SK-N-SH (cell line): ENCODE data around the gene TIMM29.

ENCODE experiments used
- EP300 ChIP-seq, 2 experiments: IDR thresholded peaks; 2 replicates each; pipeline versions ENCODE4 v1.4.0 to v1.6.1; 2012; ENCODE audit warnings: borderline replicate concordance in 1 of 2, low read depth in 1 of 2, low read length in 1 of 2
- FOXM1 ChIP-seq: IDR thresholded peaks from 2 replicates; pipeline ENCODE4 v1.4.0; 2012; ENCODE audit warnings: low read depth, mild to moderate bottlenecking
- NRF1 ChIP-seq: IDR thresholded peaks from 2 replicates; pipeline ENCODE4 v1.6.1; 2012; ENCODE audit warnings: low read depth, mild to moderate bottlenecking, low read length
- RAD21 ChIP-seq: IDR thresholded peaks from 2 replicates; pipeline ENCODE4 v1.6.1; 2012; ENCODE audit warnings: mild to moderate bottlenecking, low read length
- TAF1 ChIP-seq: IDR thresholded peaks from 2 replicates; pipeline ENCODE4 v1.6.1; 2012; ENCODE audit warnings: low read depth, mild to moderate bottlenecking, low read length, moderate library complexity, borderline replicate concordance
- TCF12 ChIP-seq: IDR thresholded peaks from 2 replicates; pipeline ENCODE4 v1.4.0; 2012
- YY1 ChIP-seq: IDR thresholded peaks from 2 replicates; pipeline ENCODE4 v1.4.0; 2012; ENCODE audit warnings: low read depth, mild to moderate bottlenecking
- ZBTB33 ChIP-seq: IDR thresholded peaks from 2 replicates; pipeline ENCODE4 v1.4.0; 2012; ENCODE audit warnings: low read depth, borderline replicate concordance
- TF ChIP-seq, protein P1 (sequence below): fragments of 200-600 bp; sonication (generic); IDR thresholded peaks from 2 replicates; pipeline ENCODE4 v1.6.1; 2017; ENCODE audit warnings: antibody characterized with exemption, mild to moderate bottlenecking, moderate library complexity
- TF ChIP-seq, protein P2 (sequence below): fragments of 150-350 bp; IDR thresholded peaks from 2 replicates; pipeline ENCODE4 v1.6.1; 2016; ENCODE audit warnings: mild to moderate bottlenecking, low read depth, low read length
- TF ChIP-seq, protein P3 (sequence below): IDR thresholded peaks from 2 replicates; pipeline ENCODE4 v1.6.1; 2012; ENCODE audit warnings: mild to moderate bottlenecking, low read depth, low read length, moderate library complexity
- TF ChIP-seq, protein P4 (sequence below): IDR thresholded peaks from 2 replicates; pipeline ENCODE4 v1.4.0; 2012; ENCODE audit warnings: low read depth, borderline replicate concordance

DNA sequence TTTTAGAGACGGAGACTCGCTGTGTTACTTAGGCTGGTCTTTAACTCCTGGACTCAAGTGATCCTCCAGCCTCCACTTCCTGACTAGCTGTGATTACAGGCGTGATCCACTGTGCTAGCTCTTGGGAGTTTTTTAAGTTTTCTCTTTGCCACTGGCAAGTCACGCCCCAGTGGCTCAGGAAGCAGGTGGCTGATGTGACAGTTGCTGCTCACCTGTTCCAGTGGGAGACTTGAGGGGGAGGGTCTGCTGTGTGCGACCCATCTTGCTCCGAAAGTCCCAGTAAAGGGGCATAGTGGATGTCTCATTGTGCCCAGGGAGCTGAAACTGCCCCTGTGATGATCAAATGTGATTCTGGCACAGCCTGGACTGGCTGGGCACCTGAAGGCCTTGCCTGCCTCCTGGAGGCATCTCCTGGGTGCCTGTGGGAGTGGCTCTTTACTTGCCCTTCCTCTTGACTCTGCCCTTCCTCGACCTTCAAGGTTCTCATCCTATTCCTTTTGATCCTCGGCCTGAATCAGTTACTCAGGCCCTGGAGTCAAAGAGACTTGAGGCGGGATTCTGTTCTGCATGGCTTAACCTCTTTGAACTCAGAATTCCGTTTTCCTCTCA is 40.0 kb downstream of the TIMM29 start:
- TF ChIP-seq YY1, result no peak
- TF ChIP-seq TCF12, result no peak
- no peak for TF ChIP-seq TAF1
- TF ChIP-seq NRF1, result no peak
- no peak for TF ChIP-seq FOXM1
- TF ChIP-seq RAD21, result no peak
- no peak for TF ChIP-seq EP300 (IDR thresholded peaks at IDR 0.05; ENCODE audit: borderline replicate concordance in 1 of 2, low read depth in 1 of 2, low read length in 1 of 2)
- TF ChIP-seq ZBTB33, result no peak
- TF ChIP-seq, protein P1, sequence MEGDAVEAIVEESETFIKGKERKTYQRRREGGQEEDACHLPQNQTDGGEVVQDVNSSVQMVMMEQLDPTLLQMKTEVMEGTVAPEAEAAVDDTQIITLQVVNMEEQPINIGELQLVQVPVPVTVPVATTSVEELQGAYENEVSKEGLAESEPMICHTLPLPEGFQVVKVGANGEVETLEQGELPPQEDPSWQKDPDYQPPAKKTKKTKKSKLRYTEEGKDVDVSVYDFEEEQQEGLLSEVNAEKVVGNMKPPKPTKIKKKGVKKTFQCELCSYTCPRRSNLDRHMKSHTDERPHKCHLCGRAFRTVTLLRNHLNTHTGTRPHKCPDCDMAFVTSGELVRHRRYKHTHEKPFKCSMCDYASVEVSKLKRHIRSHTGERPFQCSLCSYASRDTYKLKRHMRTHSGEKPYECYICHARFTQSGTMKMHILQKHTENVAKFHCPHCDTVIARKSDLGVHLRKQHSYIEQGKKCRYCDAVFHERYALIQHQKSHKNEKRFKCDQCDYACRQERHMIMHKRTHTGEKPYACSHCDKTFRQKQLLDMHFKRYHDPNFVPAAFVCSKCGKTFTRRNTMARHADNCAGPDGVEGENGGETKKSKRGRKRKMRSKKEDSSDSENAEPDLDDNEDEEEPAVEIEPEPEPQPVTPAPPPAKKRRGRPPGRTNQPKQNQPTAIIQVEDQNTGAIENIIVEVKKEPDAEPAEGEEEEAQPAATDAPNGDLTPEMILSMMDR, result no peak
- TF ChIP-seq, protein P2, sequence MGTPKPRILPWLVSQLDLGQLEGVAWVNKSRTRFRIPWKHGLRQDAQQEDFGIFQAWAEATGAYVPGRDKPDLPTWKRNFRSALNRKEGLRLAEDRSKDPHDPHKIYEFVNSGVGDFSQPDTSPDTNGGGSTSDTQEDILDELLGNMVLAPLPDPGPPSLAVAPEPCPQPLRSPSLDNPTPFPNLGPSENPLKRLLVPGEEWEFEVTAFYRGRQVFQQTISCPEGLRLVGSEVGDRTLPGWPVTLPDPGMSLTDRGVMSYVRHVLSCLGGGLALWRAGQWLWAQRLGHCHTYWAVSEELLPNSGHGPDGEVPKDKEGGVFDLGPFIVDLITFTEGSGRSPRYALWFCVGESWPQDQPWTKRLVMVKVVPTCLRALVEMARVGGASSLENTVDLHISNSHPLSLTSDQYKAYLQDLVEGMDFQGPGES, result no peak
- TF ChIP-seq, protein P3, sequence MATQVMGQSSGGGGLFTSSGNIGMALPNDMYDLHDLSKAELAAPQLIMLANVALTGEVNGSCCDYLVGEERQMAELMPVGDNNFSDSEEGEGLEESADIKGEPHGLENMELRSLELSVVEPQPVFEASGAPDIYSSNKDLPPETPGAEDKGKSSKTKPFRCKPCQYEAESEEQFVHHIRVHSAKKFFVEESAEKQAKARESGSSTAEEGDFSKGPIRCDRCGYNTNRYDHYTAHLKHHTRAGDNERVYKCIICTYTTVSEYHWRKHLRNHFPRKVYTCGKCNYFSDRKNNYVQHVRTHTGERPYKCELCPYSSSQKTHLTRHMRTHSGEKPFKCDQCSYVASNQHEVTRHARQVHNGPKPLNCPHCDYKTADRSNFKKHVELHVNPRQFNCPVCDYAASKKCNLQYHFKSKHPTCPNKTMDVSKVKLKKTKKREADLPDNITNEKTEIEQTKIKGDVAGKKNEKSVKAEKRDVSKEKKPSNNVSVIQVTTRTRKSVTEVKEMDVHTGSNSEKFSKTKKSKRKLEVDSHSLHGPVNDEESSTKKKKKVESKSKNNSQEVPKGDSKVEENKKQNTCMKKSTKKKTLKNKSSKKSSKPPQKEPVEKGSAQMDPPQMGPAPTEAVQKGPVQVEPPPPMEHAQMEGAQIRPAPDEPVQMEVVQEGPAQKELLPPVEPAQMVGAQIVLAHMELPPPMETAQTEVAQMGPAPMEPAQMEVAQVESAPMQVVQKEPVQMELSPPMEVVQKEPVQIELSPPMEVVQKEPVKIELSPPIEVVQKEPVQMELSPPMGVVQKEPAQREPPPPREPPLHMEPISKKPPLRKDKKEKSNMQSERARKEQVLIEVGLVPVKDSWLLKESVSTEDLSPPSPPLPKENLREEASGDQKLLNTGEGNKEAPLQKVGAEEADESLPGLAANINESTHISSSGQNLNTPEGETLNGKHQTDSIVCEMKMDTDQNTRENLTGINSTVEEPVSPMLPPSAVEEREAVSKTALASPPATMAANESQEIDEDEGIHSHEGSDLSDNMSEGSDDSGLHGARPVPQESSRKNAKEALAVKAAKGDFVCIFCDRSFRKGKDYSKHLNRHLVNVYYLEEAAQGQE, result no peak
- TF ChIP-seq, protein P4, sequence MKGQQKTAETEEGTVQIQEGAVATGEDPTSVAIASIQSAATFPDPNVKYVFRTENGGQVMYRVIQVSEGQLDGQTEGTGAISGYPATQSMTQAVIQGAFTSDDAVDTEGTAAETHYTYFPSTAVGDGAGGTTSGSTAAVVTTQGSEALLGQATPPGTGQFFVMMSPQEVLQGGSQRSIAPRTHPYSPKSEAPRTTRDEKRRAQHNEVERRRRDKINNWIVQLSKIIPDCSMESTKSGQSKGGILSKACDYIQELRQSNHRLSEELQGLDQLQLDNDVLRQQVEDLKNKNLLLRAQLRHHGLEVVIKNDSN, result no peak
